ENCODE measurements around the gene PCNP.
"Not testable (repeated sequence)": the region's sequence is repeated elsewhere in the genome, so short reads cannot be mapped to it uniquely, and the experiment has no call there.

The PCNP gene

DNA sequence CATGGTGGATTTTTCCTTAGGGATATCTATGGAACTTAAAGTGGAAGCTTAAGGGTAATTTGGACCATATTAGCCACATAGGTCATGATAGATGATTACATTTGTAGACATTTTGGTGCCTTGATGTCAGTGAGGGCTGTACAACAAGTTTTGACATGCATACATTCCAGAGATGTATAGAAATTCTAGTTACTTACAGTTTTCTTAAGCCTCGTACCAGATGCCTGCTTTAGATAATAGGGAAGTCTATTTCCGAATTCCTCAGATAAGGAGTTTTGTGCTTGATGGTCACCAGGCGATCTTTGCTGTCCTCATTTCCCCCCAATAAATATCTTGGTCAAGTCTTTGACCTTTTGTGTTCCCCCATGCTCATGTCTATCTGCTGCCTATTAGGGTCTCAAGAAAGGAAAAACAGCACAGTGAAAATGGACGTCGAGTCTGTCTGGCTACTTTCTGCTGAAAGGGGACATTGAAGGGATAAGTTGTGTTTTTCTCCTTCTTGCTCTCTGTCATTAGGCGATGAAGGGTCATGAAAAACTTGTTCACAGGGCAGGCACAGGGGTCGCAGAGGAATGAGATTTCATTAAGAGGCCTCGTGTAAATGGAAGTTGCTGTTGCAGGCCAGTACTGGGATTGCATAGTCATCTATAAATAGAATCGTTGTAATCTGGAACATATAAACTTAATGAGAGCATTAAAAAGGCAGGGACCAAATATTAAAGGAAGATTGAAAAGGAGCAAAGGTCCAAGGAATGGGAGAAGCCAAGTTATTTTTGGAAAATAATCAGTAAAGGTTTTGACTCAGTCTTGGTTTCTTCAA lies 41.0 kb upstream of the PCNP start:
- no peak for DNase-seq (ENCODE audit: low read depth, low spot score)
- no peak for TF ChIP-seq SUZ12 (IDR thresholded peaks at IDR 0.05; ENCODE audit: extremely low read depth, insufficient read depth, insufficient read length)
- TF ChIP-seq ZNF274 (IDR thresholded peaks at IDR 0.05; ENCODE audit: low read depth, low read length) = no peak
- no peak for TF ChIP-seq YY1 (IDR thresholded peaks at IDR 0.05; ENCODE audit: insufficient read depth, insufficient read length)
- Histone ChIP-seq H3K27me3 (ENCODE audit: insufficient read depth, insufficient read length) (no peaks in the 10 kb centered on the region), H3K4me1 (ENCODE audit: insufficient read depth, insufficient read length) (no peaks in the 10 kb centered on the region), H3K9me3 (ENCODE audit: insufficient read depth, low read length) (peaks cover 25% of the 10 kb centered on the region), H3K4me3 (ENCODE audit: insufficient read length, low read depth) (no peak overlapping the region), H3K36me3 (ENCODE audit: insufficient read depth, insufficient read length, low read length) (no peaks in the 10 kb centered on the region), H3K9ac (ENCODE audit: insufficient read length, low read depth) (no peak overlapping the region)

DNA sequence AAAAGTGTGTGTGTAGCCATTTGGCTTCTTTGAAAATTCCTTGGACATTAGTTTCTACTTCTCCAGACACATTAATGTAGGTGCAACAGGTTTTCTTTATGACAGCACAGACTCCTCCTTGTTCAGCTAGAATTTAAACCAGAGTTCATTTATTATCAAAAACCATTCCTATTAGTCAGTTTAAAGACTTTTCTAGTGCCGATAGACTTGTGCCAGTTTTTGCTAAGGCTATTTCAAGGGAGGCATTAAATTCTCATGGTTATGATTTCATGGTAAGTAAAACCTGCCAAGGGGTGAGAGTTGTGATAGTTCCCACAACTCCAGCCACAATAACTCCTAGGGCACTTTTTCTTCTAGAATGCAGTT lies 40.4 kb upstream of the PCNP start:
- H3K9ac ChIP-seq (ENCODE audit: insufficient read length, low read depth) = no peak overlapping the region
- DNase-seq (ENCODE audit: low read depth, low spot score) = no peak

DNA sequence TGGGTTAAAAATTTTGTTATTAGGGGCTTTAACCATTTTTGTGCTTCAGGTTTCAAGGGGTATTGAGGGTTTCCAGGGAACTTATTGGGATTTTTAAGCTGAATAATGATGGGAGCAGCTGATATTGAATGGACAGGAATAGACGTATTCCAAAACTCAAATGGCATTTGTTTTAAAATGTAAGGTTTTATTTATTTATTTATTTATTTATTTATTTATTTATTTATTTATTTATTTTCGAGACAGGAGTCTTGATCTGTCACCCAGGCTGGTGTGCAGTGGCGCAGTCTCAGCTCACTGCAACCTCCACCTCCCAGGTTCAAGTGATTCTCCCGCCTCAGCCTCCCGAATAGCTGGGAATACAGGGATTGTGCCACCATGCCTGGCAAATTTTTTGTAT lies 38.8 kb upstream of the PCNP start:
- H3K4me1 ChIP-seq (ENCODE audit: insufficient read depth, insufficient read length) = no peaks in the 10 kb centered on the region
- H3K9me3 ChIP-seq (ENCODE audit: insufficient read depth, low read length) = peaks cover 9% of the 10 kb centered on the region
- TF ChIP-seq ZNF274 (IDR thresholded peaks at IDR 0.05; ENCODE audit: low read depth, low read length) (no peak), SUZ12 (IDR thresholded peaks at IDR 0.05; ENCODE audit: extremely low read depth, insufficient read depth, insufficient read length) (no peak), YY1 (IDR thresholded peaks at IDR 0.05; ENCODE audit: insufficient read depth, insufficient read length) (no peak)

More for the DNA sequence above, 40.4 kb upstream of the PCNP start:
- Histone ChIP-seq H3K27me3 (ENCODE audit: insufficient read depth, insufficient read length) (no peaks in the 10 kb centered on the region), H3K9me3 (ENCODE audit: insufficient read depth, low read length) (peaks cover 23% of the 10 kb centered on the region), H3K4me1 (ENCODE audit: insufficient read depth, insufficient read length) (no peaks in the 10 kb centered on the region), H3K36me3 (ENCODE audit: insufficient read depth, insufficient read length, low read length) (no peaks in the 10 kb centered on the region), H3K4me3 (ENCODE audit: insufficient read length, low read depth) (no peak overlapping the region)
- TF ChIP-seq YY1 (IDR thresholded peaks at IDR 0.05; ENCODE audit: insufficient read depth, insufficient read length) = no peak
- TF ChIP-seq SUZ12 (IDR thresholded peaks at IDR 0.05; ENCODE audit: extremely low read depth, insufficient read depth, insufficient read length) = no peak
- TF ChIP-seq ZNF274 (IDR thresholded peaks at IDR 0.05; ENCODE audit: low read depth, low read length) = no peak

DNA sequence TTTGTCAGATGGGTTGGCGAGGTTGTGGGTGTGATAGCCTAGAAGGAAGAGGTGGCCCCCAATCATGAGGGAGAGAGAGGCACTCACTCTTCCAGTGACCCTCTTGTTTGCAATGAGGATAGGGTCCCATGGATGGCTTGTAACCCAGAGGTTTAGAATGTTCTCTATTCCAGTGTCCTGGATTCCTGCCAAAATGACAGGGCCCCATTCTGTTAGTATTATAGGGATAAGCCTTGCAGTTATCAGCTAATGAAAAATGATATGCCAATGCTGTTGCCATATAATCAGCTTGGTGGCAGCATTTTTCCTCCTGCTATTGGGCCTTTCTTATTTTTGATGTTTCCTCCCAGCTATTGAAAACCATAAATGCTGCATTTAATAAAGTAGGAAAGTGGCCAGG lies 37.7 kb upstream of the PCNP start:
- Histone ChIP-seq H3K9ac (ENCODE audit: insufficient read length, low read depth) (no peak overlapping the region), H3K36me3 (ENCODE audit: insufficient read depth, insufficient read length, low read length) (no peaks in the 10 kb centered on the region)
- TF ChIP-seq SUZ12 (IDR thresholded peaks at IDR 0.05; ENCODE audit: extremely low read depth, insufficient read depth, insufficient read length) (no peak), YY1 (IDR thresholded peaks at IDR 0.05; ENCODE audit: insufficient read depth, insufficient read length) (no peak), ZNF274 (IDR thresholded peaks at IDR 0.05; ENCODE audit: low read depth, low read length) (no peak)

More for the DNA sequence above, 38.8 kb upstream of the PCNP start:
- no peak for DNase-seq (ENCODE audit: low read depth, low spot score)
- Histone ChIP-seq H3K9ac (ENCODE audit: insufficient read length, low read depth) (no peak overlapping the region), H3K27me3 (ENCODE audit: insufficient read depth, insufficient read length) (no peaks in the 10 kb centered on the region), H3K36me3 (ENCODE audit: insufficient read depth, insufficient read length, low read length) (no peaks in the 10 kb centered on the region), H3K4me3 (ENCODE audit: insufficient read length, low read depth) (no peak overlapping the region)

DNA sequence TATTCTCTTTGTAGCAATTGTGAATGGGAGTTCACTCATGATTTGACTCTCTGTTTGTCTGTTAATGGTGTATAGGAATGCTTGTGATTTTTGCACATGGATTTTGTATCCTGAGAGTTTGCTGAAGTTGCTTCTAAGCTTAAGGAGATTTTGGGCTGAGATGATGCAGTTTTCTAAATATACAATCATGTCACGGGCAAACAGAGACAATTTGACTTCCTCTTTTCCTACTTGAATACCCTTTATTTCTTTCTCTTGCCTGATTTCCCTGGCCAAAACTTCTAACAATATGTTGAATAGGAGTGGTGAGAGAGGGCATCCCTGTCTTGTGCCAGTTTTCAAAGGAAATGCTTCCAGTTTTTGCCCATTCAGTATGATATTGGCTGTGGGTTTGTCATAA lies 37.0 kb upstream of the PCNP start:
- H3K4me3 ChIP-seq (ENCODE audit: insufficient read length, low read depth); H3K27me3 ChIP-seq (ENCODE audit: insufficient read depth, insufficient read length); H3K36me3 ChIP-seq (ENCODE audit: insufficient read depth, insufficient read length, low read length); H3K9ac ChIP-seq (ENCODE audit: insufficient read length, low read depth); H3K4me1 ChIP-seq (ENCODE audit: insufficient read depth, insufficient read length); DNase-seq (ENCODE audit: low read depth, low spot score): not testable (repeated sequence)
- H3K9me3 ChIP-seq (ENCODE audit: insufficient read depth, low read length) = peaks cover 18% of the 10 kb centered on the region; the same call in 1 of the 2 replicates

More for the DNA sequence above, 37.7 kb upstream of the PCNP start:
- Histone ChIP-seq H3K4me3 (ENCODE audit: insufficient read length, low read depth) (no peak overlapping the region), H3K4me1 (ENCODE audit: insufficient read depth, insufficient read length) (no peaks in the 10 kb centered on the region), H3K27me3 (ENCODE audit: insufficient read depth, insufficient read length) (no peaks in the 10 kb centered on the region), H3K9me3 (ENCODE audit: insufficient read depth, low read length) (peaks cover 12% of the 10 kb centered on the region; the same call in 1 of the 2 replicates)
- DNase-seq (ENCODE audit: low read depth, low spot score) = no peak

DNA sequence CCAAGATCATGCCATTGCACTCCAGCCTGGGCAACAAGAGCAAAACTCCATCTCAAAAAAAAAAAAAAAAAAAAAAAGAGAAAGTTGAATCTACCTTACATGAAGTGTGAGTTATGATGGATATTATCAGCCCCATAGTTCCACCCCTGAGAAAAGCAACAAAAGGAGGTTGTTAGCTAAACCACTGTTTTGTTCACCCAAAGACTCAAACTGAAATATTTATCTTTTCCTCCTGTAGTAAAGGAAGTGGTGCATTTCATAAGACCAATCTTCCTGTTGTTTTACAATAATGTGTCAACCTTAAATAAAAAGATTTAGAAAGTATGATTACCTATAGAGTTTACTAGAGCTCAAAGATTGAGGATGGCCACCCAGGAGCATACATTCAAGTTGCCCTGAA lies 31.0 kb upstream of the PCNP start:
- no peak overlapping the region for H3K4me3 ChIP-seq (ENCODE audit: insufficient read length, low read depth)
- H3K9me3 ChIP-seq (ENCODE audit: insufficient read depth, low read length) = peaks cover 20% of the 10 kb centered on the region; the same call in 1 of the 2 replicates
- H3K9ac ChIP-seq (ENCODE audit: insufficient read length, low read depth) = no peak overlapping the region
- H3K27me3 ChIP-seq (ENCODE audit: insufficient read depth, insufficient read length) = no peaks in the 10 kb centered on the region
- no peaks in the 10 kb centered on the region for H3K36me3 ChIP-seq (ENCODE audit: insufficient read depth, insufficient read length, low read length)
- no peak for TF ChIP-seq ZNF274 (IDR thresholded peaks at IDR 0.05; ENCODE audit: low read depth, low read length)
- TF ChIP-seq YY1 (IDR thresholded peaks at IDR 0.05; ENCODE audit: insufficient read depth, insufficient read length) = no peak
- TF ChIP-seq SUZ12 (IDR thresholded peaks at IDR 0.05; ENCODE audit: extremely low read depth, insufficient read depth, insufficient read length) = no peak
- no peaks in the 10 kb centered on the region for H3K4me1 ChIP-seq (ENCODE audit: insufficient read depth, insufficient read length)
- no peak for DNase-seq (ENCODE audit: low read depth, low spot score)

DNA sequence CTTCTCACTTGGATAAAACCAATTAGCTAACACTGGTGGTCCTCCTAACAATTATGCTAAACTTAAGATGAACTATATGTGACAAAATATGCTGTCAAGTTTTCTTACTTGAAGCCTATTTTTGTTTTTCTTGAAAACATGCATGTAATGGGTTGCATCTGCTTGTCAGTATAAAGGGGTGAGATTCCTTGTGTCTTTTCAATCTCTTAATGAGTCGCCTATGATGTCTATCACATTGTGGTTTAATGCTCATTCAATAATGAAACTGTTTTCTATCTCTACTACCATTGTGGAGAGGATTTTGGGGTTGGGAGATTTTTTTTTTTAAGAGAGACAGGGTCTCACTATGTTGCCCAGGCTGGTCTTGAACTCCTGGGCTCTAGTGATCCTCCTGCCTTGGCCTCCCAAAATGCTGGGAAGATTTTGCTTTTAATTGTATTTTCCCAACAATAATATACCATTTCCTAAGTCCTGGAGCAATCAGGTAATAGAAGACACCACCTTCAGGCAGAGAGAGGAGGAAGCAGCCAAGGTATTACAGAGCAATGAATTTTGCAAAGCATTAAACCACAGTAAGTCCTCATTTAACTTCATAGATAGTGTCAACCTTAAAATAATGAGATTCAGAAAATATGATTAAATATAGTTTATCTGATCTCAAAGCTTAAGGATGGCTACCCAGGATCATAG lies 29.7 kb upstream of the PCNP start:
- no peak for TF ChIP-seq YY1 (IDR thresholded peaks at IDR 0.05; ENCODE audit: insufficient read depth, insufficient read length)
- no peak for TF ChIP-seq ZNF274 (IDR thresholded peaks at IDR 0.05; ENCODE audit: low read depth, low read length)
- no peak for TF ChIP-seq SUZ12 (IDR thresholded peaks at IDR 0.05; ENCODE audit: extremely low read depth, insufficient read depth, insufficient read length)
- H3K9me3 ChIP-seq (ENCODE audit: insufficient read depth, low read length) = peaks cover 20% of the 10 kb centered on the region; the same call in 1 of the 2 replicates
- H3K36me3 ChIP-seq (ENCODE audit: insufficient read depth, insufficient read length, low read length) = no peaks in the 10 kb centered on the region
- H3K9ac ChIP-seq (ENCODE audit: insufficient read length, low read depth) = no peak overlapping the region
- no peak overlapping the region for H3K4me3 ChIP-seq (ENCODE audit: insufficient read length, low read depth)
- H3K4me1 ChIP-seq (ENCODE audit: insufficient read depth, insufficient read length) = no peaks in the 10 kb centered on the region
- DNase-seq (ENCODE audit: low read depth, low spot score) = no peak
- no peaks in the 10 kb centered on the region for H3K27me3 ChIP-seq (ENCODE audit: insufficient read depth, insufficient read length)
